ENCODE data around the gene QRSL1.

GRCh38 chr6:106685833-106686232 lies 56.5 kb downstream of the QRSL1 start:
- TF ChIP-seq CTCF (IDR thresholded peaks at IDR 0.05) (no peak), EZH2phosphoT487 (IDR thresholded peaks at IDR 0.05) (no peak), EZH2 (IDR thresholded peaks at IDR 0.05) (no peak)

All from neural progenitor cell (in vitro differentiated cells).